SH-SY5Y (cell line): ENCODE measurements around the gene SIGLEC9.

Experiments
- GATA2 ChIP-seq: IDR thresholded peaks from 2 replicates; pipeline ENCODE4 v1.6.1; 2011; ENCODE audit warnings: mild to moderate bottlenecking, low read depth, low read length
- GATA3 ChIP-seq: IDR thresholded peaks from 2 replicates; pipeline ENCODE4 v1.6.1; 2011; ENCODE audit warnings: low read depth, mild to moderate bottlenecking, low read length, moderate library complexity

- no peak for TF ChIP-seq GATA2
- TF ChIP-seq GATA3, result no peak
These were observed 3.4 kb upstream of the SIGLEC9 start for GRCh38 chr19:51121257-51121656.
